ENCODE measurements around the gene SMIM21.

SMIM21 gene

DNA sequence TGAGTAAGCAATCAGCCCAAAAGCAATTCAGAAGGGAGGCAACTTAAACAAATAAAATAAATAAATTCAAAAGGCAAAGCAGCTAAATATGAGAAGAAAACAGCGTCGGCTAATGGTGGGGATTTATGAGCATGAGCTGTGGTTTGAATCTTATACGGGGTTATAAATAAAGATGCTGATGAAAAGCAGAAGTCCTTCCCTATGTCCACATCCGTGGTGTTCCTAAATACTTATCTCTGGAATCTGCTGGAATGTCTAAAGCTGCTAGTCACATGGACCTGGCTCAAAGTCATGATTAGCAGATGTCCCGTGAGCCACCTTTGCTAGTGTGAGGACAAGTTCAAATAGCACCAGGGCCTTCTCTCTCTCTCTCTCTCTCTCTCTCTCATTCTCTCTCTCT lies 33.8 kb downstream of the SMIM21 start:
- no peak for TF ChIP-seq FOXM1 (IDR thresholded peaks at IDR 0.05; ENCODE audit: borderline replicate concordance)
- TF ChIP-seq PKNOX1 (IDR thresholded peaks at IDR 0.05), result no peak
- TF ChIP-seq CTBP1 (IDR thresholded peaks at IDR 0.05; ENCODE audit: borderline replicate concordance), result no peak
- TF ChIP-seq LEF1 (IDR thresholded peaks at IDR 0.05; ENCODE audit: borderline replicate concordance), result no peak
- no peak for TF ChIP-seq ZNF384 (IDR thresholded peaks at IDR 0.05)
- TF ChIP-seq FOXK2 (IDR thresholded peaks at IDR 0.05), result no peak
- no peak for TF ChIP-seq L3MBTL2 (conservative IDR thresholded peaks at IDR 0.05)
- TF ChIP-seq NFRKB (IDR thresholded peaks at IDR 0.05), result no peak
- TF ChIP-seq ELF4 (IDR thresholded peaks at IDR 0.05), result no peak
- TF ChIP-seq BHLHE40 (IDR thresholded peaks at IDR 0.05; ENCODE audit: borderline replicate concordance), result no peak
- TF ChIP-seq TARDBP (IDR thresholded peaks at IDR 0.05), result no peak
- no peak for TF ChIP-seq SP1 (IDR thresholded peaks at IDR 0.05)
- TF ChIP-seq HDGF (IDR thresholded peaks at IDR 0.05; ENCODE audit: borderline replicate concordance), result no peak
- no peak for TF ChIP-seq SUZ12 (IDR thresholded peaks at IDR 0.05)
- no peak for TF ChIP-seq FOXA1 (IDR thresholded peaks at IDR 0.05)
- TF ChIP-seq ARNT (IDR thresholded peaks at IDR 0.05), result no peak
- ChIA-PET CTCF (no interaction called here), POLR2A (no interaction called here)
- DNase-seq (ENCODE audit: extremely low spot score), result no peak

- CTCF ChIA-PET, result no interaction called here
- POLR2A ChIA-PET, result no interaction called here
- no peak for TF ChIP-seq CTBP1 (IDR thresholded peaks at IDR 0.05; ENCODE audit: borderline replicate concordance)
- no peak for TF ChIP-seq FOXM1 (IDR thresholded peaks at IDR 0.05; ENCODE audit: borderline replicate concordance)
- no peak for TF ChIP-seq ARNT (IDR thresholded peaks at IDR 0.05)
- TF ChIP-seq ZNF384 (IDR thresholded peaks at IDR 0.05), result no peak
- no peak for TF ChIP-seq SUZ12 (IDR thresholded peaks at IDR 0.05)
- no peak for TF ChIP-seq HDGF (IDR thresholded peaks at IDR 0.05; ENCODE audit: borderline replicate concordance)
- TF ChIP-seq FOXK2 (IDR thresholded peaks at IDR 0.05), result no peak
- no peak for TF ChIP-seq FOXA1 (IDR thresholded peaks at IDR 0.05)
- TF ChIP-seq BHLHE40 (IDR thresholded peaks at IDR 0.05; ENCODE audit: borderline replicate concordance), result no peak
- no peak for TF ChIP-seq ELF4 (IDR thresholded peaks at IDR 0.05)
- TF ChIP-seq PKNOX1 (IDR thresholded peaks at IDR 0.05), result no peak
- TF ChIP-seq SP1 (IDR thresholded peaks at IDR 0.05), result no peak
- DNase-seq (ENCODE audit: extremely low spot score), result no peak
Observed at GRCh38 chr18:75392226-75392578, 35.3 kb downstream of the SMIM21 start.

DNA sequence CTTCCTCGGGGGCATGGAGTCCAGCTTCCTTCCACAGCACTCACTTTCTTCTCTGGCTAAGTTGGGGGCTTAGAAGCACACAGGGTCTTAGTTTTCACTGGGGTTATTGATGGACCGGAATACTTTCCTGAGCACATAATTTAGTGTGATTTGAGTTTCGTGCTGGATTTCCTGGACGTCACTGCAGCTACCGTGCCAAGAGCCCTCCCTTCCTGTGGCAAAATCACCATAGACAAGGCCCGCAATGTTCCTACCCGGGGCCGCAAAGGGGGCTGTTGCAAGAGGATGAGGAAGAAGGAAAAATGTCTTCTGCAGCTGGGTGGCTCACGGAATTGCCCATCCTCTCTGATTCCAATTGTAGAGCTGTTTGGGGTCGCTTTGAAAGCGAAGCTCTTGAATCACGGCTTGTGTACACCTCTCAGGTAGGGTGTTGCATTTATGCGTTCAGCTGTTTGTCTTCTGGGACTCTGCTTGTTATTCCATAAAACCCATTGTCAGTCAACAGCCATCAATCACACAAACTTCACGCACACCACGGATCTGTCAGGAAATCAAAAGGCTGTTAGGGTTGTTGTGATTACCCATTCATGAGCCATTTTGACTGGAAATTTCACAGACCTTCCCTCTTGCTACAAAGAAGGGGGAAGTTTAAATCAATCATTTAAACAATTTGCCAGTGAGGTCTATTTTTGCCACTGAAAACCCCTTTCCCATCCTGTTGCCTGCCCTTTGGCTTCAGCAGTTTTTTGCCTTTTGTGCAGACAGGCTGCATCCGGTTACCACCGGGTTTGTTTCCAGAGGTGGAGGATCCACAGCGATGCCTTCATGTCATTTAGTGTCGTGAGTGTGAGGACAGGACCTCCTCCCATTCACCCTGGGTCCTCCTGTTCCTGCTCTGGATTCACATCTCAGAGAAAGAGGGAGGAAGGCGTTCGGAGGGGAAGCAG lies 36.0 kb downstream of the SMIM21 start:
- no peak for DNase-seq (ENCODE audit: extremely low spot score)
- ChIA-PET CTCF (no interaction called here), POLR2A (no interaction called here)
- TF ChIP-seq ELF4 (IDR thresholded peaks at IDR 0.05) (no peak), ZNF384 (IDR thresholded peaks at IDR 0.05) (no peak), LEF1 (IDR thresholded peaks at IDR 0.05; ENCODE audit: borderline replicate concordance) (no peak), HDGF (IDR thresholded peaks at IDR 0.05; ENCODE audit: borderline replicate concordance) (no peak), FOXK2 (IDR thresholded peaks at IDR 0.05) (no peak), SUZ12 (IDR thresholded peaks at IDR 0.05) (no peak), L3MBTL2 (conservative IDR thresholded peaks at IDR 0.05) (no peak), PKNOX1 (IDR thresholded peaks at IDR 0.05) (no peak), ARNT (IDR thresholded peaks at IDR 0.05) (no peak), FOXM1 (IDR thresholded peaks at IDR 0.05; ENCODE audit: borderline replicate concordance) (no peak), SP1 (IDR thresholded peaks at IDR 0.05) (no peak), FOXA1 (IDR thresholded peaks at IDR 0.05) (no peak), TARDBP (IDR thresholded peaks at IDR 0.05) (no peak)

GRCh38 chr18:75390854-75391253 lies 36.6 kb downstream of the SMIM21 start:
- TF ChIP-seq PKNOX1 (IDR thresholded peaks at IDR 0.05), result no peak
- ChIA-PET POLR2A (no interaction called here), CTCF (no interaction called here)
- no peak for DNase-seq (ENCODE audit: extremely low spot score)

- ChIA-PET CTCF (no interaction called here), POLR2A (no interaction called here)
- TF ChIP-seq ELF4 (IDR thresholded peaks at IDR 0.05) (no peak), TARDBP (IDR thresholded peaks at IDR 0.05) (no peak), FOXA1 (IDR thresholded peaks at IDR 0.05) (no peak), NFRKB (IDR thresholded peaks at IDR 0.05) (no peak), CTBP1 (IDR thresholded peaks at IDR 0.05; ENCODE audit: borderline replicate concordance) (no peak), PKNOX1 (IDR thresholded peaks at IDR 0.05) (no peak)
Observed at GRCh38 chr18:75384144-75384543, 43.4 kb downstream of the SMIM21 start.

More at GRCh38 chr18:75384144-75384543, 43.4 kb downstream of the SMIM21 start:
- DNase-seq (ENCODE audit: extremely low spot score), result no peak
